ENCODE results near the gene FGF19.

Gene FGF19

GRCh38 chr11:69702769-69703452 is 911 bp downstream of the FGF19 start:
- H3K23ac ChIP-seq (ENCODE audit: low read length), result no peak overlapping the region
- H3K9me3 ChIP-seq (ENCODE audit: insufficient read depth, low read depth, low read length), result peaks cover 3% of the 10 kb centered on the region
- H3K4me2 ChIP-seq (ENCODE audit: low read length), result no peak overlapping the region
- H2AFZ ChIP-seq (ENCODE audit: insufficient read depth, low read length, poor library complexity), result no peak overlapping the region
- no peaks in the 10 kb centered on the region for H3K79me2 ChIP-seq (ENCODE audit: control insufficient read depth, insufficient read depth, low read length, poor library complexity)
- H3K4me3 ChIP-seq (ENCODE audit: low read depth, low read length), result no peak overlapping the region
- H3K36me3 ChIP-seq (ENCODE audit: control insufficient read depth in 1 of 2, insufficient read depth in 2 of 2, low read length in 2 of 2), result no peaks in the 10 kb centered on the region
- no peak overlapping the region for H3K9ac ChIP-seq (ENCODE audit: low read length)
- no peak overlapping the region for H4K12ac ChIP-seq (ENCODE audit: low read depth, low read length)
- H3K4ac ChIP-seq (ENCODE audit: low read depth, low read length), result no peak overlapping the region
- H3K14ac ChIP-seq (ENCODE audit: low read length), result no peak overlapping the region
- no peak overlapping the region for H2AK5ac ChIP-seq (ENCODE audit: low read length)
- H3K18ac ChIP-seq (ENCODE audit: low read length), result no peak overlapping the region
- no peak overlapping the region for H3K27ac ChIP-seq (ENCODE audit: low read depth, low read length)
- peaks cover 45% of the 10 kb centered on the region for H3K27me3 ChIP-seq (ENCODE audit: insufficient read depth, low read length)
- H2BK12ac ChIP-seq (ENCODE audit: low read length), result no peak overlapping the region
- H3K4me1 ChIP-seq (ENCODE audit: control insufficient read depth in 1 of 2, insufficient read depth in 2 of 2, low read length in 2 of 2), result peaks cover 8 to 17% of the 10 kb centered on the region in 2 experiments
- no CpG with 5 or more reads among the region's 45 CpGs for WGBS (ENCODE audit: extremely low coverage, insufficient coverage, insufficient read length)
- H4K8ac ChIP-seq (ENCODE audit: low read depth, low read length), result no peak overlapping the region
- no peak overlapping the region for H2BK120ac ChIP-seq (ENCODE audit: insufficient read depth, low read length, poor library complexity)
- no peak overlapping the region for H2BK5ac ChIP-seq (ENCODE audit: low read depth, low read length, poor library complexity)
- no peaks in the 10 kb centered on the region for H3K79me1 ChIP-seq (ENCODE audit: low read length)
- no peak overlapping the region for H4K91ac ChIP-seq (ENCODE audit: low read depth, low read length)
- no peak for DNase-seq

GRCh38 chr11:69702239-69702691 is 1.6 kb downstream of the FGF19 start:
- H3K18ac ChIP-seq (ENCODE audit: low read length), result no peak overlapping the region
- no peak overlapping the region for H4K8ac ChIP-seq (ENCODE audit: low read depth, low read length)
- peak overlapping the region; percentile 35 for H2AFZ ChIP-seq (ENCODE audit: insufficient read depth, low read length, poor library complexity)
- H3K4me2 ChIP-seq (ENCODE audit: low read length), result peak overlapping the region; percentile 52
- H3K79me2 ChIP-seq (ENCODE audit: control insufficient read depth, insufficient read depth, low read length, poor library complexity), result no peaks in the 10 kb centered on the region
- no peak overlapping the region for H4K91ac ChIP-seq (ENCODE audit: low read depth, low read length)
- peaks cover 3% of the 10 kb centered on the region for H3K9me3 ChIP-seq (ENCODE audit: insufficient read depth, low read depth, low read length)
- no peak overlapping the region for H2BK12ac ChIP-seq (ENCODE audit: low read length)
- H3K36me3 ChIP-seq (ENCODE audit: control insufficient read depth in 1 of 2, insufficient read depth in 2 of 2, low read length in 2 of 2), result no peaks in the 10 kb centered on the region
- WGBS (ENCODE audit: extremely low coverage, insufficient coverage, insufficient read length), result no CpG with 5 or more reads among the region's 35 CpGs
- no peak overlapping the region for H3K23ac ChIP-seq (ENCODE audit: low read length)
- H3K14ac ChIP-seq (ENCODE audit: low read length), result no peak overlapping the region
- no peak overlapping the region for H3K4ac ChIP-seq (ENCODE audit: low read depth, low read length)
- no peak for DNase-seq
- H2AK5ac ChIP-seq (ENCODE audit: low read length), result no peak overlapping the region
- no peak overlapping the region for H3K9ac ChIP-seq (ENCODE audit: low read length)
- no peak overlapping the region for H3K4me3 ChIP-seq (ENCODE audit: low read depth, low read length)
- H2BK120ac ChIP-seq (ENCODE audit: insufficient read depth, low read length, poor library complexity), result no peak overlapping the region
- peaks cover 8 to 17% of the 10 kb centered on the region in 2 experiments for H3K4me1 ChIP-seq (ENCODE audit: control insufficient read depth in 1 of 2, insufficient read depth in 2 of 2, low read length in 2 of 2)
- no peaks in the 10 kb centered on the region for H3K79me1 ChIP-seq (ENCODE audit: low read length)
- H2BK5ac ChIP-seq (ENCODE audit: low read depth, low read length, poor library complexity), result no peak overlapping the region
- H3K27me3 ChIP-seq (ENCODE audit: insufficient read depth, low read length), result peaks cover 45% of the 10 kb centered on the region
- no peak overlapping the region for H4K12ac ChIP-seq (ENCODE audit: low read depth, low read length)
- no peak overlapping the region for H3K27ac ChIP-seq (ENCODE audit: low read depth, low read length)

- no peaks in the 10 kb centered on the region for H3K79me2 ChIP-seq (ENCODE audit: control insufficient read depth, insufficient read depth, low read length, poor library complexity)
- H3K27me3 ChIP-seq (ENCODE audit: insufficient read depth, low read length), result peaks cover 36% of the 10 kb centered on the region
- no peak overlapping the region for H2AK5ac ChIP-seq (ENCODE audit: low read length)
- H3K23ac ChIP-seq (ENCODE audit: low read length), result no peak overlapping the region
- H3K36me3 ChIP-seq (ENCODE audit: control insufficient read depth in 1 of 2, insufficient read depth in 2 of 2, low read length in 2 of 2), result no peaks in the 10 kb centered on the region
- H3K4me2 ChIP-seq (ENCODE audit: low read length), result peak overlapping the region; percentile 46
- peak overlapping the region; percentile 1 for H2AFZ ChIP-seq (ENCODE audit: insufficient read depth, low read length, poor library complexity)
- no peak overlapping the region for H4K12ac ChIP-seq (ENCODE audit: low read depth, low read length)
- peaks cover 8 to 17% of the 10 kb centered on the region in 2 experiments for H3K4me1 ChIP-seq (ENCODE audit: control insufficient read depth in 1 of 2, insufficient read depth in 2 of 2, low read length in 2 of 2)
- H2BK120ac ChIP-seq (ENCODE audit: insufficient read depth, low read length, poor library complexity), result no peak overlapping the region
- H2BK5ac ChIP-seq (ENCODE audit: low read depth, low read length, poor library complexity), result no peak overlapping the region
- no peak overlapping the region for H3K14ac ChIP-seq (ENCODE audit: low read length)
- H3K4ac ChIP-seq (ENCODE audit: low read depth, low read length), result no peak overlapping the region
- no peak overlapping the region for H3K18ac ChIP-seq (ENCODE audit: low read length)
- H3K27ac ChIP-seq (ENCODE audit: low read depth, low read length), result no peak overlapping the region
- no CpG with 5 or more reads among the region's 20 CpGs for WGBS (ENCODE audit: extremely low coverage, insufficient coverage, insufficient read length)
- no peaks in the 10 kb centered on the region for H3K79me1 ChIP-seq (ENCODE audit: low read length)
- H3K9me3 ChIP-seq (ENCODE audit: insufficient read depth, low read depth, low read length), result no peaks in the 10 kb centered on the region
- H4K91ac ChIP-seq (ENCODE audit: low read depth, low read length), result no peak overlapping the region
- no peak overlapping the region for H3K9ac ChIP-seq (ENCODE audit: low read length)
- H2BK12ac ChIP-seq (ENCODE audit: low read length), result no peak overlapping the region
- H3K4me3 ChIP-seq (ENCODE audit: low read depth, low read length), result no peak overlapping the region
- no peak for DNase-seq
- no peak overlapping the region for H4K8ac ChIP-seq (ENCODE audit: low read depth, low read length)
Observed at GRCh38 chr11:69700278-69701140, 3.3 kb downstream of the FGF19 start.

DNA sequence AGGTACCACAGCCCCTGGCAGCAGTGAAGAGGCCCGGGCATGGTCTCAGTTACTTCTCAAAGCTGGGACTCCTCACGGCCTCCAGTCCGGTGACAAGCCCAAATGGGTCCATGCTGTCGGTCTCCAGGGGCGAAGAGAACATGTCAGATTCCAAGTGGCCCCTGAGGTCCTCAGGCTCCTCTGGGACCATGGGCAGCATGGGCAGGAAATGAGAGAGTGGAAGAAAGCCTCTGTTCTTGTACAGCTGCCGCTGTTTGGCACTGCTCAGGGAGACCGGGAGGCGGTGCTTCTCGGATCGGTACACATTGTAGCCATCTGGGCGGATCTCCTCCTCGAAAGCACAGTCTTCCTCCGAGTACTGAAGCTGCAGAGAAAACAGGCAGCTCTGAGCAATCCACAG is 4.6 kb downstream of the FGF19 start:
- Histone ChIP-seq H3K23ac (ENCODE audit: low read length) (no peak overlapping the region), H4K91ac (ENCODE audit: low read depth, low read length) (no peak overlapping the region), H3K36me3 (ENCODE audit: control insufficient read depth in 1 of 2, insufficient read depth in 2 of 2, low read length in 2 of 2) (no peaks in the 10 kb centered on the region), H3K4ac (ENCODE audit: low read depth, low read length) (no peak overlapping the region), H3K79me1 (ENCODE audit: low read length) (no peaks in the 10 kb centered on the region), H3K79me2 (ENCODE audit: control insufficient read depth, insufficient read depth, low read length, poor library complexity) (no peaks in the 10 kb centered on the region), H3K9ac (ENCODE audit: low read length) (no peak overlapping the region), H3K4me2 (ENCODE audit: low read length) (no peak overlapping the region), H2BK120ac (ENCODE audit: insufficient read depth, low read length, poor library complexity) (no peak overlapping the region), H2AK5ac (ENCODE audit: low read length) (no peak overlapping the region), H3K27me3 (ENCODE audit: insufficient read depth, low read length) (peaks cover 23% of the 10 kb centered on the region), H3K27ac (ENCODE audit: low read depth, low read length) (no peak overlapping the region), H3K4me1 (ENCODE audit: control insufficient read depth in 1 of 2, insufficient read depth in 2 of 2, low read length in 2 of 2) (peaks cover 7 to 12% of the 10 kb centered on the region in 2 experiments), H2AFZ (ENCODE audit: insufficient read depth, low read length, poor library complexity) (no peak overlapping the region), H3K4me3 (ENCODE audit: low read depth, low read length) (no peak overlapping the region), H3K18ac (ENCODE audit: low read length) (no peak overlapping the region), H2BK5ac (ENCODE audit: low read depth, low read length, poor library complexity) (no peak overlapping the region), H3K14ac (ENCODE audit: low read length) (no peak overlapping the region), H3K9me3 (ENCODE audit: insufficient read depth, low read depth, low read length) (no peaks in the 10 kb centered on the region), H4K12ac (ENCODE audit: low read depth, low read length) (no peak overlapping the region), H2BK12ac (ENCODE audit: low read length) (no peak overlapping the region), H4K8ac (ENCODE audit: low read depth, low read length) (no peak overlapping the region)
- no CpG with 5 or more reads among the region's 13 CpGs for WGBS (ENCODE audit: extremely low coverage, insufficient coverage, insufficient read length)
- no peak for DNase-seq
